Stimulated activated CD4-positive, alpha-beta T cell treated with anti-CD3 and anti-CD28 coated beads, Interleukin-4, amount 100 ng/mL, for 4 hours (primary cell): ENCODE results near the gene NFASC.

Experiments
- DNase-seq, 2 experiments: peaks; one replicate each; pipeline ENCODE4 v3.0.0-alpha.2; 2020

NFASC gene

DNA sequence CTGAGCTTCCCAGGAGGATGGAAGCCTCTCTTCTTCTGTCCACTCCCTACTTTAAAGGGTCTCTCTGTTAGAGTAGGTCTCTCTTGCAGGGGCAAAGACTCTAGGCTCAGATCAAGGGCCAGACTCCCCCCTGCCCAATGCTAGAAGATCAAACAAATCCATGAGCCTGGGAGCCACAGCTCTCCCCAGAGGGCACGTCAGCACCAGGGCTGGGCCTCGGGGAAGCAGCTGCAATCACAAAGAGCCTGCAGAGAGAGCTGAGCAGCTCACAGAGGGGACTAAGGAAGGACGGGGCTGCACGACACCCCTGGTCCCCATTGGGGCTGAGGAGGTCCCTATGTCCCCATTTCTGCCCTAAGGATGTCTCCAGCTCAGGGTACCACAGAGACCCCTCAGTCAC, 176.2 kb downstream of the NFASC start:
- no peak for DNase-seq

DNA sequence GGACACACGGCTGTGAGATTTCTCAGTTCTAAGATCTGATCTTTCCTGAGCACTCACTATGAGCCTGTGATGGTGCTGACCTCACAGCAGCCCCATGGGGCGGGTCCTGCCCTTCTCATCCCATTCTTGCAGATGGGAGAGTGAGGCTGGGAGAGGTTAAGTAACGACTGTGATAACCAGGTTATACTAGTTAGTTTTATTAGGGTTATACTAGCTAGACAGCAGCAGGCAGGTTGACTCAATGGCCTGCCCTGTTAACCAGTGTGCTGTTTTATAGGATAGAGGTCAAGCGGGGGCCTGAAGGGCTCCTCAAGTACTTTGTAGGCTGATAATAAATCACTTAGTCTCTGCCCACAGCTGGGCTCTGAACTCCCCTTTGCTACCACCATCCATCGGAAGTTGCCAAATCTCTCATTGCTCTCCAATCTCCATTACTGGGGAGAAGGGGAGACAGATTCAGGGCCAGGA, 177.1 kb downstream of the NFASC start:
- no peak for DNase-seq

DNA sequence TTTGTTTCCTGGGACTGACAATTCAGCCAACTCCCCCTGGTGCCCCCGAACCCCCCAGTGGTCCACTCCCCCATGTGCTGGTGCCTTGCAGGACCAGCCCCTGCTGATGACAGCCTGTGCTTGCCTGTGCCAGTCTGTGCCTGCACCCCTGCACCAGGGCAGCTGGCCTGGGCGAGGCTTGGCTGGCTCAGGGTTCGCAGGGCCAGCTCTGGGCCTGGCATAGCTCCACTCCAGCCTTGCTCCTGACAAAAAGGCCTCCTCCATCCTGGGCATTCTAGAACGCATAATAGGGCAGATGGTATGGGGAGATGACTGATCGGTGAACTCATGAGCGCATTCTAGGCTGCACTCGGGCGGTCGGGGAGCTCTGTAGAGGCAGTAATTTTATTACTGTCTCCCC, 177.7 kb downstream of the NFASC start:
- no peak for DNase-seq

DNA sequence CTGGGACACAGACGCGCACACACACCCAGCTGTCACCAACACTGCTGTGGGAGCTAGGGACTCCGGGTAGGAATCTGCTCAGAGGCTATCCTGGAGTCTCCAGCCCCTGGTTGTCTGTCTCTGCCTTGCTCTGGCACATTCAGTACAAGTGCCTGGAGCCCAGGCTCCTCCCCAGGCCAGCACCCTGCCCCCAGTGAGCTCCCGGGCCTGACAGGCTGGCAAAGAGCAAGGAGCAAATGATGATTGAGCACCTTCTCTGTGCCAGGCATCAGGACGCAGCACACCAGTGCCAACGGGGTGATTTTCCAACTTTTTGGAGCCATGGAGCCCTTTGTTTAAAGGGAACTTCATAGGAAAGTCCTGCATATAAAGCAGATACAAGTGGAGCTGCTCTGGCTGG, 178.8 kb downstream of the NFASC start:
- no peak for DNase-seq

DNA sequence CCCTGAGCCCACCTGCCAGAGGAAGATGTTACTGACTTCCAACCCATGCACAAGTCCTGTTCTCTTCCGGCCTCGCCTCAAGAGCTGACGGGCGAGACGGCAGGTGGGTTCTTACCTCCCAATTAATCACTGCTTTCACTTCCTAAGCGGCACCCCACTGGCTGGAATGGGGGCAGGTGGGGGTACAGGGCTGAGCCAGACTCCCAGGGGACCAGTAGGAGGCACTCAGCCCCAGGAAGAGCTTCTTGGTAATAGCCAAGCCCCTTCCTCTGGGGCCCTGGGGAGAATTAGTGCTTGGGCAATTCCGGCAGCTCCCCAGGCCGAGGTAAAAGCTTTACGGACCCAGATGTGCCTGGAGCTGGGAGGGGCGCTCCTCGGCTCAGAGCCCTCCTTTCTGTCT, 182.0 kb downstream of the NFASC start:
- DNase-seq, result no peak

DNA sequence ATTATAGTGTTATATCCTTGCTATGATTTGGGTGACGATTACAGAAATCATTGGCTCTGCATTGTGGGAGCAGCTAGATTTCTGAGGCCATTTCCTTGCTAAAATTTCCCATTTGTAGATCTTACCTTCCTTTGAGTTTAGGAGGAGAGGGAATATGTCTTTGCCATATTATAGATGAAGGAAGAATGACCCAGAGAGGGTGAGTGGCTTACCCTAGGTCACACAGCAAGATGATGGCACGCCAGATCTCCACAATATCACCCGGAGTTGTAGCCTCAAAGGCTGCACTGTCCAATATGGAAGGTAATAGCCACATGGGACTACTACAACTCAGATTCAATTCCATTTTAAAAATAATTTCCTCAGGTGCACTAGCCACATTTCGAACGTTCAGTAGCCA, 182.6 kb downstream of the NFASC start:
- no peak for DNase-seq

DNA sequence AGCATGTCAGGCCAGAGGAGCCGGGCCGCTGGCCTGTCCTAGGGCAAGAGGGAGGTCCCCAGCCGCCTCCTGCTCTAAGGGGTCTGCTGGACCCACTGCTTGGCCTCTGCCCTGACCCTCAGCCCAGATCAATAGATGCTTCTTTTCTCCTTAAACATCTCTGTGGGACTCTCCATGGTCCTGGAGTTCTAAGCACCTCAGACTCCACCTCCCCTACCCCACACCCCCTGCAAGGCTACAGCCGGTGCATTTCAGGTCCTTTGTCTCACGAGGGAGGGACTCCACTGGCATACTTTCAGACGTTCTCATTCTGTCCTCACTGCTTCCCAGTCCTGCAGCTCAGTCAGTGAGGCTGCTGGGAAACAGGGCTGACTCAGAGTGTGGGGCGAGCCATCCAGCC, 183.4 kb downstream of the NFASC start:
- no peak for DNase-seq

DNA sequence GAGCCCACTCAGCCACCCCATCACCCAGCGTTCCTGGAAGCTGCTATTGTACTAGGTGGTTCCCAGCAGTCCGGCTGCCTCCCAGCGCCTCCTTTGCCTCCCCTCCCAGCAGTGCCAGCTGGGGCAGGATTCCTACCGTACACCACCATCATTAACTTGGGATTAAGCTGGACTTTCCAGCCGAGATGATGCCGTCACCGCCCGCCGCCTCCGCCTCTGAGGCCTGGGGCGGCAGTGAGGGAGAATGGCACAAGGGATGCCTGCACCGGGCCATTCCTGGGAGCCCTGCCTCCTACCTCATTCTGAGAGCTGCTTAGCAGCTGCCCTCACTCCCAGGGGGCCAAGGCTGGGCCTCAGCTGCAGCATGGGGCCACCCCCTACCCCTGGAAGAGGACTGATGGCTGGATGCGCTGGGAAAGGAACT, 185.5 kb downstream of the NFASC start:
- no peak for DNase-seq

DNA sequence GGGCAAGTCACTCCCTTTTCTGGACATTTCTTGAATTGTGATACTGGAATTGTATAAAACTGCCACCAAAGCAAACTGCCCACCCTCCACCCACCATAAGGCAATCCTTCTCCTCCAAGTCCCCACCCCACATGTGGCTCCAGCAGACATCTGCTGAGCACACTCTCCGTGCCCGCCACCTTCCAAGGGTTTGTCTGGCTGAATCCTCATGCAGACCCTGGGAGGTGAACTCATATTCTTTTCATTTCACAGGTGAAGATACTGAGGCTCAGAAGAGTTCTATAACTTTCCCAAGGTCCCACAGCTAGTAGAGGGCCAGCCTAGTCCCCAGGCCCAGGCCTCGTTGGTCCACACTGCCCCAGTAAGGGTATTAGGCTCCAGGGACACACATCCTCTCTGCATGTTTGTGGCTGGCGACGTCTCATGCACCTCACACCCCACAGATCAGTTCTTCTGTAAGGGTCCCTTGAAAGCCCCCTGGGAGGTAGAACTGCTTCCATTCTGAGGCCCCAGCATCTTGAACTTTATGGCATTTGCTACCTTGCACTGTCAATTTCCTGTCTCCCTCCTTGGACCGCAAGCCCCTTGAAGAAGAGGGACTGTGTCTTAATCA, 186.4 kb downstream of the NFASC start:
- DNase-seq, result no peak

DNA sequence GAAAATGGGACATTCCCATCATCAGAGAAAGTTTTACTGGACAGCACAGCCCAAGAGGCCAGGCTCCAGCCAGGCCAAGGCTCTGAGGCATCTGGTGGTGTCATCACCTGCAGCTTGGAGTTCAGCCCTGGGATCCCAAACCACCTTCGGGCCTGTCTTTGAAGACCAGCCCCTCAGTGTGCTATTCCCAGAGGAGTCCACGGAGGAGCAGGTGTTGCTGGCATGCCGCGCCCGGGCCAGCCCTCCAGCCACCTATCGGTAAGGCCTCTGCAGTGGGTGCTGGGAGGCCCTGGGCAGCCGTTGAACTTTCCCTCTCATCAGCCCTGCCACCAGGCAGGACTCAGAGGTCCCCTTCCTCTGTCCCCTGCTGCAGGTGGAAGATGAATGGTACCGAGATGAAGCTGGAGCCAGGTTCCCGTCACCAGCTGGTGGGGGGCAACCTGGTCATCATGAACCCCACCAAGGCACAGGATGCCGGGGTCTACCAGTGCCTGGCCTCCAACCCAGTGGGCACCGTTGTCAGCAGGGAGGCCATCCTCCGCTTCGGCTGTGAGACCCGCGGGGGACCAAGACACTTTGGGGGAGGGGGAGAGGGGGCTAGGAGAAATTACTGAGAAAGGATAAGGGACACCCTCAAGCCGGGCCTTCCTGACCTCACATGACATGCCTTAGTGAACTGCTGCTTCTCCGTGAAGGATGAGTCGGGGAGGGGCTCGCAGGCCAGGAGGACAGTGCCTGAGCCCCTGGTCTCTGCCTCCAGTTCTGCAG, 187.3 kb downstream of the NFASC start:
- DNase-seq, result no peak

DNA sequence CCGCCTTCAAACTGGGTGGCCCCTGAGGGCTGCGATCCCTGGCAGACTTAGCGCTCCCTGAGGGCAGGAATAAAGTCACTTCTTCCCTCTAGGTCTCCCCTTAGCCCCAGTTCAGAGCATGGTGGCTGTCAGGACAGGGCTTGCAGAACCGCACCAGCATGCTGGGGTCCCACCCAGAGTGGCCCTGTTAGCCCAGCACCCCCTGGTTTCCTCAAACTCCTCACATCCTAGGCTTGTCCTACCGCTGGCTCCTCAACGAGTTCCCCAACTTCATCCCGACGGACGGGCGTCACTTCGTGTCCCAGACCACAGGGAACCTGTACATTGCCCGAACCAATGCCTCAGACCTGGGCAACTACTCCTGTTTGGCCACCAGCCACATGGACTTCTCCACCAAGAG, 188.2 kb downstream of the NFASC start:
- DNase-seq, result no peak

DNA sequence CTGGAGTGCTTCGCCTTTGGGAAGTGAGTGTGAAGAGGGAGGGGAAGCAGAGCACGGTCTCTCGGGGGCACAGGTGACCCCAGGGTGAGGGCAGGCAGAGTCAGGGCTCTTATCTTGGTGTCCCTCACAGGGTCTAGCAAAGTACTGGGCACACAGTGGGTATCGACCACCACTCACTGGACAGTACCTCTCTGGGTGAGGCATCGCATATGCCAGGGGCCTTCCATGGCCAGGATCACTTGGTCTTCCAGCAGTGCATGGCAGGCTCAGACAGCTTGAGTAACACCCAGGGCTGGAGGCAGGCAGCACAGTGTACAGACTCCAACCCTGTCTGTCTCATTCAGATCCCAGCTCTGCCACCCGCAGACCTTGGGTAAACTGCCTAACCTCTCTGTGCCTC, 189.0 kb downstream of the NFASC start:
- DNase-seq, result no peak

DNA sequence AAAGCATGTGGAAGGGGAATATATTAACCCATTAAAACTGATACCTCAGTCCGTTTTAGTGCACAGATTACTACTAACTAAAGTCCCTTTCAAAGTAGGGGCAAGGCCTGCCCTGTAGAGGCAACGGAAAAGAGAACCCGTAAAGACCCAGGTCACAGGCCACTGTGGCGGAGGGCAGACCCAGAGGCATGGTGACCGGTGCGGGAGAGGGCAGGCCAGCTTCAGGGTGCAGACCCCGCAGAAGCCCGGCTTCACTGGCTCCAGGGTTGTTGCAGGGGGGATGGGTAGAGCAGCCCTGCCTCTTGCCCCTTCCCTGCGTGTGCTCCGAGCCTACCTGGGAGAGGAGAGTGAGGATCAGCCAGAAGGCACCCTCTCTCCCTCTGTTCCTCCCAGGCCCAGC, 190.1 kb downstream of the NFASC start:
- DNase-seq, result no peak

DNA sequence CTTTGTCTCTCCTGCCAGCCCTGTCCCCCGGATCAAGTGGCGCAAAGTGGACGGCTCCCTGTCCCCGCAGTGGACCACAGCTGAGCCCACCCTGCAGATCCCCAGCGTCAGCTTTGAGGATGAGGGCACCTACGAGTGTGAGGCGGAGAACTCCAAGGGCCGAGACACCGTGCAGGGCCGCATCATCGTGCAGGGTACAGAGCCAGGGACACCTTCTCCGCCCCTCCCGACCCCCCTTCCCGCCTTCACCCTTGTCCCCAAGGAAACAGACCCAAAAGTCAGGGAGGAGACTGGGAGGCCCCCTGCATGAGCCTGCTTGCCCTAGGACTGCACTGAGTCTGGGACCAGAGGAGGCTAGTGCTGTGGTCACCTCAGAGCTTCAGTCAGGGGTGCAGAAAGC, 190.6 kb downstream of the NFASC start:
- no peak for DNase-seq

DNA sequence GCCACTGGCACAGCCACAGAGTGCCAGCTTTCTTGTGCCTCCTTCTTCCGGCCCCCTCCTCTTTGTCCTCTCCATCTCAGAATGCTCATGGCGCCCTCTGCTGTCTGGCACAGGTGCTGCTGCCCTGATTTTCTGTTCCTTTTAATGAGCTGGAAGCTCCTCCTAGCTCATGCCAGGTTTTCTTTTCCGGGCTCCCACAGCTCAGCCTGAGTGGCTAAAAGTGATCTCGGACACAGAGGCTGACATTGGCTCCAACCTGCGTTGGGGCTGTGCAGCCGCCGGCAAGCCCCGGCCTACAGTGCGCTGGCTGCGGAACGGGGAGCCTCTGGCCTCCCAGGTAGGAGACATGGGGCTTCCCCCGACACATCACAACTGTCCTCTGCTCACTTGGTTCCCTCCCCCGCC, 191.0 kb downstream of the NFASC start:
- peak; percentile 47 to 64 for DNase-seq

DNA sequence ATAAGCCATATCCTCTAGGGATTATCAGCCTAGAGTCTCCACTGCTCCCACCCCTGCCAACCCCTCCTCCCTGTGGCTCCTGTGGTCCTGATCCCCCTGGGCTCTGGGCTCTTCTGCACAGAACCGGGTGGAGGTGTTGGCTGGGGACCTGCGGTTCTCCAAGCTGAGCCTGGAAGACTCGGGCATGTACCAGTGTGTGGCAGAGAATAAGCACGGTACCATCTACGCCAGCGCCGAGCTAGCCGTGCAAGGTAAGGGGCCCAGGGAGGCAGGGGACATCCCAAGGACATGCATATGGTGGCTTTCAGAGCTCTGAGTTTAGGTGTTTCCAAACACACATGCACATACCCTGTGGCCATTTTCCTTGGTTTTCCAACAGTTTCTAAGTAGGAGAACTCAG, 191.7 kb downstream of the NFASC start:
- no peak for DNase-seq

DNA sequence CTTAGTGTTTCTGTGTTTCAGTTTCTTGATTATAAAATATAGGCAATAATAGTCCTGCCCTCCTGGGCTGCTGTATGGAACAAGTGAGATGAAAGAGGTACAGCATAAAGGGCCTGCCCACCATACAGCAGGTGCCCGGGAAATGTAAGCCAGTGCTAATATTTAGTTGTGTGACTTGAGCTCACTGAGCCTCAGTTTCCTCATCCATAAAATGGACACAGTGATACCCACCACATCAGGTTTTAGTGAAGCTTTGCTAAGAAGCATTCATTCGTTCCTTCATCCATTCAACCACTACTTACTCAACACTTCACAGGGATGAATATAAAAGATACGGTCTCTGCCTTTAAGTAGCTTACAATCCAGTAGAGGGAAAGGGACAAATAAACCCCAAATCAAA, 192.2 kb downstream of the NFASC start:
- no peak for DNase-seq

DNA sequence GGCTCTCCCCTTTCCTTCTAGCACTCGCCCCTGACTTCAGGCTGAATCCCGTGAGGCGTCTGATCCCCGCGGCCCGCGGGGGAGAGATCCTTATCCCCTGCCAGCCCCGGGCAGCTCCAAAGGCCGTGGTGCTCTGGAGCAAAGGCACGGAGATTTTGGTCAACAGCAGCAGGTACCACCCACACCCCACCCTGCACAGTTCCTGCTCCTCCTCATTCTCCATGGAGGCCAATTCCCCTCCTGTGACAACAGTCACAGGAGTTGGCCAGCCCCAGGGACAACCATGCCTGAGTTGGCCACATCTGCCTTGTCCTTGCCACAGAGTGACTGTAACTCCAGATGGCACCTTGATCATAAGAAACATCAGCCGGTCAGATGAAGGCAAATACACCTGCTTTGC, 193.6 kb downstream of the NFASC start:
- DNase-seq, result no peak

DNA sequence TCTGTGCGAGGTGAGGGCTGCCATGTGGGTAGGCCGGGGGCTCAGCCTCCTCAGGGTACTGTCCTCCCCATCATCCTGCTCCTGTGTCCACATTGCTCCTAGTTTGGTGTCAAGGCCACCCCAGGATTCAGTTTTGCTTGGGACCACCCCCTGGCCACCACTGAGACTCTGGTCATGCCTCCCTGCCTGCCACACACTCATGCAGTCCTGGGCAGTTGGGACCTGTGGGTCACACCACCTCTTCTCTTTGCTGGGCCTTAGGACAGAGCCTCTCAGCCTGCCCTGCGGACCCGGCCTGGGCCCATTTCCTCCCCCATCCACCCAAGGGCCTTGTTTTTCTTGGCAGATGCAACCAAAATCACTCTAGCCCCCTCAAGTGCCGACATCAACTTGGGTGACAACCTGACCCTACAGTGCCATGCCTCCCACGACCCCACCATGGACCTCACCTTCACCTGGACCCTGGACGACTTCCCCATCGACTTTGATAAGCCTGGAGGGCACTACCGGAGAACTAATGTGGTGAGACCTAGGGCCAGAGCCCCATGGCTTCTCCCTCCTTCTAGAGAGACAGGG, 194.2 kb downstream of the NFASC start:
- DNase-seq, result no peak

DNA sequence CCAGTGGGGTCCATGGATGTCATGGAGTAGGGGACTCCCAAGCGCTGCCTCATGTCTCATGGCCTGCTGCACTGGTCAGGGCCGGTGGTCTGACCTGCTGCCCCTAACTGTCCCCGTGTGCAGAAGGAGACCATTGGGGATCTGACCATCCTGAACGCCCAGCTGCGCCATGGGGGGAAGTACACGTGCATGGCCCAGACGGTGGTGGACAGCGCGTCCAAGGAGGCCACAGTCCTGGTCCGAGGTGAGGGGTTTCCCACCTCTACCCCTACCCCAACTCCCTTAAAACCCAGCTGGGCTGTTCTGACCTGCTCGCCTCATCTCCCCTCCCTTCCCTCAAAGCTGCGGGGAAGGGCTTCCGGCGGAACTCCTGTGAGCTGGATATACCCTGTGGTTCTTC, 195.0 kb downstream of the NFASC start:
- DNase-seq, result no peak

DNA sequence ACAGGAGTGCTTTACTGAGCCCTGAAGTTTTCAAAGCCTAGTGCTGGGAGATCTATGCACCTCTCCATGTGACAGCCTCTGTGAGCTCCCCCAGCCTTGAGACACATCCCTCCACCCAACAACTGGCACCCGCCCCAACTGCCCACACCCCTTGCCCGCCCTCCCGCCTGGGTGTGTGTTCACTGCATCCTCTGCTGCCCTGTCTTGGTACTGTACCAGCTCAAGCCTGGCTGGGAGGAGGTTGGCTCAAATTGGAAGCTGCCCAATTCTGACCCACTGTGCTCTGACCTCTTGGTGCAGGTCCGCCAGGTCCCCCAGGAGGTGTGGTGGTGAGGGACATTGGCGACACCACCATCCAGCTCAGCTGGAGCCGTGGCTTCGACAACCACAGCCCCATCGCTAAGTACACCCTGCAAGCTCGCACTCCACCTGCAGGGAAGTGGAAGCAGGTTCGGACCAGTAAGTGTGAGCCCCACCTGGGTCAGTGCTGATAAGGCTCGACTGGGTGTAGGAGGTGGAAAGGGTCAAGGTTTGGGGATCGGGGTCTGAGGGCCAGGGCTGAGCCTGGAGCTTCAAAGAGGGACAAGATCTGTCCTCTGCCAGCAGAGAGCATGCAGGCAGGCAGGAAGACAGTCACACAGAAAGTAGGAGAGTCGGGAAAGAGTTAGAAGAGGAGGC, 195.6 kb downstream of the NFASC start:
- DNase-seq, result no peak

DNA sequence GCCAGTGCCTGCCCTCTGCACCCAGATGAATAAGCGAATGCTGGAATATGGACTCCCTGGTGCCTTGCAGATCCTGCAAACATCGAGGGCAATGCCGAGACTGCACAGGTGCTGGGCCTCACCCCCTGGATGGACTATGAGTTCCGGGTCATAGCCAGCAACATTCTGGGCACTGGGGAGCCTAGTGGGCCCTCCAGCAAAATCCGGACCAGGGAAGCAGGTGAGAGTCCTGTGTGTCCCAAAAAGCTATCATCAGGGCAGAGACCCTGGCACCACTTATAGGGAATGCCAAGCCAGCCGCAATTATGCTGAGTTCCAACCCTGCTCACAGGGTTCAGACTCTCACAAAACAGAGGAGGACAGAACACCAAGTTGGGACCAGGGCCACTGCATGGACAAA, 196.4 kb downstream of the NFASC start:
- DNase-seq, result no peak

DNA sequence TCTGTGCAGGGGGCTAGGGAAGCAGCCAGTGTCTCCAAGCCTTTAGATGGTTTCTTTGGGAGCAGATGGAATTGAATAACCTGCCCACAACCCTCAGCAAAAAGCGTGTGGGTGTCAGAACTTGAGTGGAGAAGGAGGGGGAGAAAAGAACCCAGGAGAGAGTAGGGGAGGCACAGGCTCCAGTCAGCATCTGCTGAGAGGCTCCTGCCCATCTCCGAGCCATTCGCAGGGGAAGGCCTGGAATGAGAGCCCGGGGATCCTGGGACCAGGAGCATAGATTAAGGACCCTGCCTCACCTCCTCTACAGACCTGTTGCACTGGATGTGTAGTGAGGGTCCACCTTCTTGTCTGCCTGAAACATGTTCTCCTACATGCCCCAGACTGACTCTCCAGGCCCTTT, 197.3 kb downstream of the NFASC start:
- no peak for DNase-seq

DNA sequence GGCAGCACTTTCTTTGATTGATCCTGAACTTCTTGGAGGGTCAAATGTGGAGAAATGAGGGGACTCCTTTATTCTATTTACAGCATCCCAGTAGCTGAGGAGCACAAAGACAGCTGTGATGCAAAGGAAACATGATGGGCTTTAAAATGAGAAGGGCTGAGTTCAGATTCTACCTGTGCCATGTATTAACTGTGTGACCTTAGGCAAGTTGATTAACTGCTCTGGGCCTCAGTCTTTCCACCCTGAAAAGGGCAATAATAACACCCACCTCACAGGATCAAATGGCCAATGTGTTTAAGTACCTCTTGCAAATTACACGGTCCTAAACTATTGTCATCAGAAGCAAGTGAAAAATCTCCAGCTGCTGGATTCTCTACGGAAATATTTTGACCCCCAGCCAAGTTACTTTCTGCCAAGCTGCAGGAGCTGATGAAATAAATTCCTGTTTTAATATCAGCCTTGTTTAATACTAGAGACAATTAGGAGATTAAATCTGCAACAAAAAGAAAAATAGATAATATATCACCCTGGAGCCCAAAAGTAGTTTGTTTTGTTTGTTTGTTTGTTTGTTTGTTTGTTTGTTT, 197.9 kb downstream of the NFASC start:
- no peak for DNase-seq
